SK-N-MC (cell line): ENCODE results near the gene LRRC74B.

Experiments used
- EZH2 ChIP-seq: fragments of 200-600 bp; sonication (generic); IDR thresholded peaks from one replicate; pipeline ENCODE4 v1.6.1; 2017; ENCODE audit warnings: antibody characterized with exemption
- FOXP2 ChIP-seq: optimal IDR thresholded peaks from 2 replicates; pipeline ENCODE3; 2011; ENCODE audit warnings: mild to moderate bottlenecking, moderate library complexity; ENCODE audit not compliant: insufficient read depth; ENCODE audit errors: extremely low read length, control extremely low read depth
- POLR2AphosphoS5 ChIP-seq: IDR thresholded peaks from 2 replicates; pipeline ENCODE4 v1.6.1; 2012; ENCODE audit warnings: mild to moderate bottlenecking, low read depth, low read length, borderline replicate concordance

DNA sequence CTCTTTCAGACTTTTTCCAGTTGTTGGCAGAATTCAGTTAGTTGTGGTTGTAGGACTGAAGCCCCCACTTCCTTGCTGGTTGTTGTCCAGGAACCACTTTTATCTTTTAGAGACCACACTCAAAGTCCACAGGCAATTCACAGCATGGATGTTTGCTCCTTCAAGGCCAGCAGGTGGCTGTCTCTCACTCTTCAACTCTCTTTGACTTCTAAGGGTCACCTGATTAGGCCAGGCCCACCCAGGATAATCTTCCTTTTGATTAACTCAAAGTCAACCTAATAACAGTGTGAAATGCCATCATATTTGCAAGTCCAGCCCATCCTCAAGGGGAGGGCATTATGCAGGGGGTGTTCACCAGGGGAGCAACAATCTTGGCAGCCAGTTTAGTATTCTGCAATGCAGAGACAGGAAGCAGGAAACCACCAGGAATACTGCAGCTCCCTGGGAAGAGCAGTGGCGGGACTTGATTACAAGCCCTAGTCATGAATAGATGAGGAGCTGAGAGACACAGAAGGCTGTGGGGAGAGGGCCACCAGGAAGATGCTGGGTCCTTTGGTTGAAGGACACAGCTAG lies 52.4 kb downstream of the LRRC74B start:
- TF ChIP-seq EZH2 (no peak), POLR2AphosphoS5 (no peak), FOXP2 (no peak)
